ENCODE results near the gene HABP4. TPM values are rescaled to one million over a fixed set of nuclear protein-coding genes. Genes with fewer than 3 reads are reported as not detected.
A peak's percentile ranks its signal among the peaks of the same experiment; 100 is the strongest.

The HABP4 gene
- total RNA-seq, 3 donors from 2014 or later: 2.5 to 14.1 (median 3.8) TPM

- DNase-seq: no peak
- Histone ChIP-seq H3K4me1 (ENCODE audit: low read depth) (peaks cover 5% of the 10 kb centered on the region), H3K4me3 (no peak overlapping the region), H3K36me3 (ENCODE audit: low read depth) (no peaks in the 10 kb centered on the region), H3K9me3 (no peaks in the 10 kb centered on the region)
- ATAC-seq: no peak
- TF ChIP-seq CTCF (IDR thresholded peaks at IDR 0.05): no peak
- intact Hi-C loops (cut with DNase I, micrococcal nuclease): no loop called here
Measured at GRCh38 chr9:96419691-96419969, 30.3 kb upstream of the HABP4 start.

DNA sequence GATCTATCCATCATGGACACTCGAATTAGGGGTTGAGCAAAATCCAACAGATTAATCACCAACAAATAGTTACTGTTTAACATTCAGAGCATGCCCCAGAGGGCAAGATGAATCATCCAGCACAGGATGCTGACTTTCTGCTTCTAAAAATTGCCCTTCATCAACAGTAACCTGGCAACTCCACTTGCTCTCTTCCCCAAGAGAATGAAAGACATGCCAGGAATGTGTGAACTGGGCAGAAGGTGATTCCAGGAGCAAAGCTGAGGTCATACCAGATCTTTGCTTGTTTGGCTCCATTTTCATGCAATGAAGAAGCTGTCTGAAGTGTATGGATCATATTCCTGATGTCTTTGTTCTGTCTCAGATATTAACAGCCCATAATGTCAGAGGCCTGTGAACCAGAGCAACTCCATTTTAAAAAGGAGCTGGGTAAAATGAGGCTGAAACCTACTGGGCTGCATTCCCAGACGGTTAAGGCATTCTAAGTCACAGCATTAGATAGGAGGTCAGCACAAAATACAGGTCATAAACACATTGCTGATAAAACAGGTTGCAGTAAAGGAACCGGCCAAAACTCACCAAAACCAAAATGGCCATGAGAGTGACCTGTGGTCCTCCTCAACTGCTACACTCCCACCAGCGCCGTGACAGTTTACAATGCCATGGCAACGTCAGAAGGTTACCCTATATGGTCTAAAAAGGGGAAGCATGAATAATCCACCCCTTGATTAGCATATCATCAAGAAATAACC lies 29.3 kb upstream of the HABP4 start:
- Histone ChIP-seq H3K36me3 (ENCODE audit: low read depth) (no peaks in the 10 kb centered on the region), H3K4me3 (no peak overlapping the region), H3K9me3 (no peaks in the 10 kb centered on the region), H3K4me1 (ENCODE audit: low read depth) (peaks cover 5% of the 10 kb centered on the region)
- ATAC-seq: no peak
- TF ChIP-seq CTCF (IDR thresholded peaks at IDR 0.05): no peak
- DNase-seq: no peak
- intact Hi-C loops (cut with DNase I, micrococcal nuclease): no loop called here

GRCh38 chr9:96423322-96423984 lies 26.5 kb upstream of the HABP4 start:
- H3K4me3 ChIP-seq: no peak overlapping the region
- peaks cover 4% of the 10 kb centered on the region for H3K4me1 ChIP-seq (ENCODE audit: low read depth)
- TF ChIP-seq CTCF (IDR thresholded peaks at IDR 0.05): no peak
- H3K9me3 ChIP-seq: no peaks in the 10 kb centered on the region
- intact Hi-C loops (cut with DNase I, micrococcal nuclease): no loop called here
- no peaks in the 10 kb centered on the region for H3K36me3 ChIP-seq (ENCODE audit: low read depth)
- no peak for DNase-seq
- no peak for ATAC-seq

- Histone ChIP-seq H3K9me3 (no peaks in the 10 kb centered on the region), H3K4me1 (ENCODE audit: low read depth) (peaks cover 3% of the 10 kb centered on the region), H3K4me3 (no peak overlapping the region), H3K36me3 (ENCODE audit: low read depth) (no peaks in the 10 kb centered on the region)
- intact Hi-C loops (cut with DNase I, micrococcal nuclease): no loop called here
- ATAC-seq: no peak
- no peak for DNase-seq
- no peak for TF ChIP-seq CTCF (IDR thresholded peaks at IDR 0.05)
Measured at GRCh38 chr9:96423985-96424336, 26.0 kb upstream of the HABP4 start.

DNA sequence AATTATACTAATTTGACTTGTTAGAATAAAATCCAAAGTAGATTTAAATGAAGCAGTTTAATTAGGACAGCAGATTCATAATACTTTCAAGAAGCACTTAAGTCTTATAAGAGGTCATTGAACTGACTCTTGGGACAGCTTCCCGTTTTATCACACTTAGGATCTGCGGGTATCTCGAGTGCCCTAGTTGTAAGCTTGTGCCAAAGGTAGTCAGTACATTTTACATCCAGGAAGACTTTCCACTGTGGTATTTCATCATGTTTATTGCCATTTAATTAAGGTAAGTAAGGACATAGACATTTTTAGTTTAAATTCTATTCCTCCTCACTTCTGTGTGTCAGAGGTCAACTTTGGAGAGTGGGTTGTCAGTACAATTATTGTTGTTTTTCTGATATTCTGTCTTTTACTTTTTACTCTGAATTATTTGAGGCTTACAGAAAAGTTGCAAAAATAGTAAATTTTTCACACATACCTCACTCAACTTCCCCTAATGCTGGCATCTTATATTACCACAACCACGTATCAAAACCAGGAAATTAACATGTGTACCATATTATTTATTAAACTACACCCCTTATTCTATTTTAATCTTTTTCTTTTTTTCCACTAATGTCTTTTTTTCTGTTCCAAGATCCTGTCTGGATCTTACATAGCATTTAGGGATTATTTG lies 24.3 kb upstream of the HABP4 start:
- TF ChIP-seq CTCF (IDR thresholded peaks at IDR 0.05): no peak
- intact Hi-C loops (cut with DNase I, micrococcal nuclease): no loop called here
- no peak for DNase-seq

More for the DNA sequence above, 24.3 kb upstream of the HABP4 start:
- H3K4me1 ChIP-seq (ENCODE audit: low read depth): no peaks in the 10 kb centered on the region
- no peaks in the 10 kb centered on the region for H3K9me3 ChIP-seq
- H3K36me3 ChIP-seq (ENCODE audit: low read depth): no peaks in the 10 kb centered on the region
- no peak overlapping the region for H3K4me3 ChIP-seq
- peak; percentile 72 for ATAC-seq

Data from mucosa of descending colon (tissue), 3 donors.